Measurements from ENCODE around the gene RB1. TPM values are rescaled to one million over a fixed set of nuclear protein-coding genes. Genes with fewer than 3 reads are reported as not detected.

RB1 gene
- polyA plus RNA-seq, 3 donors, result 18.4 to 38.8 (median 29.9) TPM

- Histone ChIP-seq H3K27me3 (ENCODE audit: control insufficient read depth in 2 of 2, insufficient read depth in 2 of 2, low read length in 2 of 2) (no peaks in the 10 kb centered on the region), H3K9me3 (replicated peaks in 1 of 2; ENCODE audit: control insufficient read depth in 1 of 2, insufficient read depth in 1 of 2, low read length in 2 of 2) (no peaks in the 10 kb centered on the region), H3K4me1 (ENCODE audit: control insufficient read depth in 1 of 2, insufficient read depth in 2 of 2, low read length in 2 of 2) (no peaks in the 10 kb centered on the region), H3K36me3 (replicated peaks in 1 of 2; ENCODE audit: control insufficient read depth in 1 of 2, insufficient read depth in 2 of 2, low read length in 2 of 2) (peaks cover 61 to 87% of the 10 kb centered on the region in 2 donors), H3K4me3 (replicated peaks in 1 of 3; ENCODE audit: low read depth in 2 of 3, low read length in 3 of 3) (no peak overlapping the region), H3K27ac (ENCODE audit: low read depth in 1 of 2, low read length in 2 of 2) (no peak overlapping the region), H3K4me2 (replicated peaks; ENCODE audit: extremely low read depth, low read length, poor library complexity, severe bottlenecking) (no peak overlapping the region), H4K20me1 (ENCODE audit: insufficient read depth, low read length) (no peaks in the 10 kb centered on the region), H2AFZ (ENCODE audit: insufficient read depth, low read depth, low read length, poor library complexity, severe bottlenecking) (no peak overlapping the region), H3K79me2 (ENCODE audit: insufficient read depth, low read length) (peaks cover 8% of the 10 kb centered on the region), H3K9ac (ENCODE audit: insufficient read depth, low read length, poor library complexity, severe bottlenecking) (no peak overlapping the region)
- WGBS (ENCODE audit: insufficient coverage), result 100% methylated on average over 1 of the region's 1 CpG
- no peaks in the 10 kb centered on the region for H3K9me3 Mint-ChIP-seq
- no peak overlapping the region for H3K4me3 Mint-ChIP-seq
- no peak overlapping the region for H3K27ac Mint-ChIP-seq
- peaks cover 78 to 79% of the 10 kb centered on the region in 2 donors for H3K36me3 Mint-ChIP-seq
- H3K27me3 Mint-ChIP-seq (ENCODE audit: low read depth in 3 of 3), result no peaks in the 10 kb centered on the region
- no peak for TF ChIP-seq CTCF (IDR thresholded peaks at IDR 0.05)
- peaks cover 9% of the 10 kb centered on the region for H3K4me1 Mint-ChIP-seq
- DNase-seq, result no peak
- intact Hi-C loops (cut with micrococcal nuclease), result loop anchor here in 1 of 2 donors (10.0 kb wide), 1 partner anchor 47 kb away; no protein-coding TSS in a partner anchor
Measured at GRCh38 chr13:48518083-48518482, 214.5 kb downstream of the RB1 start.

GRCh38 chr13:48526286-48526685 is 222.7 kb downstream of the RB1 start:
- no peak for TF ChIP-seq CTCF (IDR thresholded peaks at IDR 0.05)
- Histone ChIP-seq H4K20me1 (ENCODE audit: insufficient read depth, low read length) (no peaks in the 10 kb centered on the region), H3K27ac (ENCODE audit: low read depth in 1 of 2, low read length in 2 of 2) (no peak overlapping the region), H2AFZ (ENCODE audit: insufficient read depth, low read depth, low read length, poor library complexity, severe bottlenecking) (no peak overlapping the region), H3K79me2 (ENCODE audit: insufficient read depth, low read length) (peaks cover 86% of the 10 kb centered on the region), H3K9ac (ENCODE audit: insufficient read depth, low read length, poor library complexity, severe bottlenecking) (no peak overlapping the region), H3K9me3 (replicated peaks in 1 of 2; ENCODE audit: control insufficient read depth in 1 of 2, insufficient read depth in 1 of 2, low read length in 2 of 2) (no peaks in the 10 kb centered on the region), H3K4me3 (replicated peaks in 1 of 3; ENCODE audit: low read depth in 2 of 3, low read length in 3 of 3) (no peak overlapping the region), H3K36me3 (replicated peaks in 1 of 2; ENCODE audit: control insufficient read depth in 1 of 2, insufficient read depth in 2 of 2, low read length in 2 of 2) (peaks cover 11 to 12% of the 10 kb centered on the region in 2 donors), H3K4me2 (replicated peaks; ENCODE audit: extremely low read depth, low read length, poor library complexity, severe bottlenecking) (no peak overlapping the region), H3K27me3 (ENCODE audit: control insufficient read depth in 2 of 2, insufficient read depth in 2 of 2, low read length in 2 of 2) (no peaks in the 10 kb centered on the region), H3K4me1 (ENCODE audit: control insufficient read depth in 1 of 2, insufficient read depth in 2 of 2, low read length in 2 of 2) (peaks cover 19 to 36% of the 10 kb centered on the region in 2 donors)
- intact Hi-C loops (cut with micrococcal nuclease), result no loop called here
- no peaks in the 10 kb centered on the region for H3K27me3 Mint-ChIP-seq (ENCODE audit: low read depth in 3 of 3)
- 97% methylated on average over 4 of the region's 10 CpGs for WGBS (ENCODE audit: insufficient coverage)
- H3K27ac Mint-ChIP-seq, result no peak overlapping the region
- H3K4me3 Mint-ChIP-seq, result no peak overlapping the region
- no peak for DNase-seq
- H3K9me3 Mint-ChIP-seq, result no peaks in the 10 kb centered on the region
- H3K4me1 Mint-ChIP-seq, result peaks cover 46% of the 10 kb centered on the region
- peaks cover 33 to 36% of the 10 kb centered on the region in 2 donors for H3K36me3 Mint-ChIP-seq
